ENCODE measurements around the gene PLEKHG2.

The PLEKHG2 gene

DNA sequence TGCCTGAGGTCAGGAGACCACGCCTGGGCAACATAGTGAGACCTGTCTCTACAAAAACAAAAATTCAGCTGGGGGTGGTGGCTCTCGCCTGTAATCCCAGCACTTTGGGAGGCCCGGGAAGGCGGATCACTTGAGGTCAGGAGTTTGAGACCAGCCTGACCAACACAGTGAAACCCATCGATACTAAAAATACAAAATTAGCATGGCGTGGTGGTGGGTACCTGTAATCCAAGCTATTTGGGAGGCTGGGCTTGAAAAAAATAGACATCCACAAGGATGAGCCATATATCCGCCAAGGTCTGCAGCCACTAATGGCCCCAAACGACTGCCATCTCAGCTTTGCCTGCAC, 20.2 kb downstream of the PLEKHG2 start:
- no peak overlapping the region for H3K9ac ChIP-seq (ENCODE audit: low read depth, low read length, poor library complexity, severe bottlenecking)
- peaks cover 5% of the 10 kb centered on the region for H3K27me3 ChIP-seq (ENCODE audit: insufficient read depth, low read length, poor library complexity, severe bottlenecking)
- peaks cover 35% of the 10 kb centered on the region for H4K20me1 ChIP-seq (ENCODE audit: insufficient read depth, low read length, poor library complexity, severe bottlenecking)
- TF ChIP-seq EZH2phosphoT487 (IDR thresholded peaks at IDR 0.05; ENCODE audit: borderline replicate concordance) = no peak
- TF ChIP-seq, protein P1, sequence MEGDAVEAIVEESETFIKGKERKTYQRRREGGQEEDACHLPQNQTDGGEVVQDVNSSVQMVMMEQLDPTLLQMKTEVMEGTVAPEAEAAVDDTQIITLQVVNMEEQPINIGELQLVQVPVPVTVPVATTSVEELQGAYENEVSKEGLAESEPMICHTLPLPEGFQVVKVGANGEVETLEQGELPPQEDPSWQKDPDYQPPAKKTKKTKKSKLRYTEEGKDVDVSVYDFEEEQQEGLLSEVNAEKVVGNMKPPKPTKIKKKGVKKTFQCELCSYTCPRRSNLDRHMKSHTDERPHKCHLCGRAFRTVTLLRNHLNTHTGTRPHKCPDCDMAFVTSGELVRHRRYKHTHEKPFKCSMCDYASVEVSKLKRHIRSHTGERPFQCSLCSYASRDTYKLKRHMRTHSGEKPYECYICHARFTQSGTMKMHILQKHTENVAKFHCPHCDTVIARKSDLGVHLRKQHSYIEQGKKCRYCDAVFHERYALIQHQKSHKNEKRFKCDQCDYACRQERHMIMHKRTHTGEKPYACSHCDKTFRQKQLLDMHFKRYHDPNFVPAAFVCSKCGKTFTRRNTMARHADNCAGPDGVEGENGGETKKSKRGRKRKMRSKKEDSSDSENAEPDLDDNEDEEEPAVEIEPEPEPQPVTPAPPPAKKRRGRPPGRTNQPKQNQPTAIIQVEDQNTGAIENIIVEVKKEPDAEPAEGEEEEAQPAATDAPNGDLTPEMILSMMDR (conservative IDR thresholded peaks at IDR 0.05; ENCODE audit: low read length) = no peak
- no peak overlapping the region for H3K4me3 ChIP-seq (ENCODE audit: low read length, poor library complexity, severe bottlenecking)
- no peaks in the 10 kb centered on the region for H3K9me2 ChIP-seq (replicated peaks; ENCODE audit: low read depth, low read length)
- no peak overlapping the region for H3K4me2 ChIP-seq (ENCODE audit: low read depth, low read length, poor library complexity, severe bottlenecking)
- H3K4me1 ChIP-seq (ENCODE audit: insufficient read depth, low read length, poor library complexity, severe bottlenecking) = peaks cover 24% of the 10 kb centered on the region
- peaks cover 43% of the 10 kb centered on the region for H3K79me2 ChIP-seq (ENCODE audit: insufficient read depth, low read length)
- no peak overlapping the region for H2AFZ ChIP-seq (ENCODE audit: low read length)
- H3F3A ChIP-seq (ENCODE audit: low read depth) = no peaks in the 10 kb centered on the region
- H3K36me3 ChIP-seq (ENCODE audit: insufficient read depth, low read length) = peaks cover 30% of the 10 kb centered on the region
- no peaks in the 10 kb centered on the region for H3K9me3 ChIP-seq (ENCODE audit: insufficient read depth, low read depth, low read length)

DNA sequence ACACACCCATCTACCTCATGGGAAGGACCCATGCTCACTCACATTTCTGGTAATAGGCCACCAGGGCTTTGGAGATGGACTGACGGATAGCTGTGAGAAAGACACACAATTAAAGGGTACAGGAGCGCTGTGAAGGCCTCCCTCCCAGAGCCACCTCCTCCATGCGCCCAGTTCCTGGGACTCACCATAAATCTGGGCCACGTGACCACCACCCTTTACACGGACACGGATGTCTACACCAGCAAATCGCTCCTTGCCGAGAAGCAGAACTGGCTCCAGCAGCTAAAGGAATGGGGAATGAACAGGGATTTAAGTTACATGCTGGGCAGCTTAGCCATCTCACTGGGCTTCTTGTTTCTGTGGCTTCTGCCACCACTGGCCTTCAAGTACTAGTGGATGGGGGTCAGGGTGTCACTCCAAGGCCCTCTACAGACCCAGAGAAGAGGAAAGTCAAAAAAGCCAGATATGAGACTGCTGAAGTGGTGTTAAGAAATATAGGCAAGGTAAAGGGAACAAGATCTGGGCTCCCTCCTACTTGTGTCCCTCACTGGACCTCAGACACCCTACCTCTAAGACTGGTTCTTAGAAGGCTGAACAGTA, 21.1 kb downstream of the PLEKHG2 start:
- Histone ChIP-seq H2AFZ (ENCODE audit: low read length) (no peak overlapping the region), H3K9ac (ENCODE audit: low read depth, low read length, poor library complexity, severe bottlenecking) (peak overlapping the region; percentile 100), H4K20me1 (ENCODE audit: insufficient read depth, low read length, poor library complexity, severe bottlenecking) (peaks cover 35% of the 10 kb centered on the region), H3K27me3 (ENCODE audit: insufficient read depth, low read length, poor library complexity, severe bottlenecking) (peaks cover 5% of the 10 kb centered on the region), H3K4me3 (ENCODE audit: low read length, poor library complexity, severe bottlenecking) (peak overlapping the region; percentile 100), H3K36me3 (ENCODE audit: insufficient read depth, low read length) (peaks cover 30% of the 10 kb centered on the region), H3K4me2 (ENCODE audit: low read depth, low read length, poor library complexity, severe bottlenecking) (peak overlapping the region; percentile 92), H3F3A (ENCODE audit: low read depth) (no peaks in the 10 kb centered on the region), H3K4me1 (ENCODE audit: insufficient read depth, low read length, poor library complexity, severe bottlenecking) (peaks cover 24% of the 10 kb centered on the region), H3K9me2 (replicated peaks; ENCODE audit: low read depth, low read length) (no peaks in the 10 kb centered on the region), H3K9me3 (ENCODE audit: insufficient read depth, low read depth, low read length) (no peaks in the 10 kb centered on the region), H3K79me2 (ENCODE audit: insufficient read depth, low read length) (peaks cover 43% of the 10 kb centered on the region)
- TF ChIP-seq, protein P1 (conservative IDR thresholded peaks at IDR 0.05; ENCODE audit: low read length) = no peak
- no peak for TF ChIP-seq EZH2phosphoT487 (IDR thresholded peaks at IDR 0.05; ENCODE audit: borderline replicate concordance)

DNA sequence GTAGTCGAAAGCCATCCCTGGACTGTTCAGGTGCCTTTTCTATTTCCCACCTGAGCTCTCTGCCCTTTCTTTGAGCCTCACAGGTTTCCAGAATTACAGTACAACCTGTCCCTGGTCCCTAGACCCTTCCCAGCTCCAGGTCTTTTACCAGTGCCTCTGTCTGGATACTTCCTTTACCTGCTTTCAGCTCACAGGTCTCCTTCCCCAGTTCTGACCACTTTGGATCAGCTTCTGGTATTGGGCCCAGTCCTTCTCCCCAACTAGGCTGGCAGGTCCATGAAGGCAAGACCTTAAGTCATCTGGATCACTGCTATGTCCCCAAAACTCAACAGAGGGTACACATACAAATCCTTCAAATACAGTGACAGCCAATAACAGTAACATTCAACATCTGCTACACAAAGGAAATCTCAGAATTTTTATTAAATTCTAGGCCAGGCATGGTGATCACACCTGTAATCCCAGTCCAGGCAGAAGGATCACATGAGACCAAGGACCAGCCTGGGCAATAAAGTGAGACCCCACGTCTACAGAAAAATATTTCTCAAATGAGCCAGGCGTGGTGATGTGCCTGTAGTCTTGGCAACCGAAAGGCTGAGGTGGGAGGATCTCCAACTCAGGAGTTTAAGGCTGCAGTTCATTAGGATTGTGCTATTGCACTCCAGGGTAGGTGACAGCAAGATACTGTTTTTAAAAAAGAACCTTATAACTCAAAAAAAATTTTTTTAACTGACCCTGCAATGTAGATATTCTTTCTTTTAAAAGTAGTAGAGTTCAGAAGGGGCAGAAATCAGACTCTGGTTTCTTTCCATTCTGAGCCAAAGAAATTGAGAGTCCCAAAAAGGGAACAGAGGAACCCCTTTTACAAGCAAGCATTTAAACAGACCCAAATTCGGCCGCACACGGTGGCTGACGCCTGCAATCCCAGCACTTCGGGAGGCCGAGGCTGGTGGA, 21.9 kb downstream of the PLEKHG2 start:
- Histone ChIP-seq H3K4me3 (ENCODE audit: low read length, poor library complexity, severe bottlenecking) (peak overlapping the region; percentile 100), H4K20me1 (ENCODE audit: insufficient read depth, low read length, poor library complexity, severe bottlenecking) (peaks cover 35% of the 10 kb centered on the region), H3K9ac (ENCODE audit: low read depth, low read length, poor library complexity, severe bottlenecking) (peak overlapping the region; percentile 100), H3K27me3 (ENCODE audit: insufficient read depth, low read length, poor library complexity, severe bottlenecking) (peaks cover 5% of the 10 kb centered on the region), H3K9me3 (ENCODE audit: insufficient read depth, low read depth, low read length) (no peaks in the 10 kb centered on the region), H3K4me2 (ENCODE audit: low read depth, low read length, poor library complexity, severe bottlenecking) (peak overlapping the region; percentile 92), H3K79me2 (ENCODE audit: insufficient read depth, low read length) (peaks cover 43% of the 10 kb centered on the region), H3K4me1 (ENCODE audit: insufficient read depth, low read length, poor library complexity, severe bottlenecking) (peaks cover 24% of the 10 kb centered on the region), H3F3A (ENCODE audit: low read depth) (no peaks in the 10 kb centered on the region), H2AFZ (ENCODE audit: low read length) (no peak overlapping the region), H3K9me2 (replicated peaks; ENCODE audit: low read depth, low read length) (no peaks in the 10 kb centered on the region), H3K36me3 (ENCODE audit: insufficient read depth, low read length) (peaks cover 30% of the 10 kb centered on the region)
- no peak for TF ChIP-seq EZH2phosphoT487 (IDR thresholded peaks at IDR 0.05; ENCODE audit: borderline replicate concordance)
- TF ChIP-seq, protein P1 (conservative IDR thresholded peaks at IDR 0.05; ENCODE audit: low read length) = no peak

Data from Loucy (cell line).